Prostate gland (tissue), 2 donors: ENCODE measurements around the gene ACOT2.
"Not testable (repeated sequence)": the region's sequence is repeated elsewhere in the genome, so short reads cannot be mapped to it uniquely, and the experiment has no call there.

Experiments
- CTCF ChIP-seq, 4 experiments: fragments of 200-600 bp in 2 of 4; fragments of 450-650 bp in 2 of 4; sonication (generic) in 2 of 4; IDR thresholded peaks; 1 replicate in 3 of 4; 2 replicates in 1 of 4; pipeline ENCODE4 v1.5.1; 2016 to 2019; ENCODE audit warnings: antibody characterized with exemption in 4 of 4, mild to moderate bottlenecking in 2 of 4, moderate library complexity in 2 of 4
- POLR2A ChIP-seq: fragments of 450-650 bp; IDR thresholded peaks from one replicate; pipeline ENCODE4 v1.6.1; 2016; ENCODE audit warnings: antibody characterized with exemption, mild to moderate bottlenecking
- POLR2AphosphoS5 ChIP-seq: sonication (generic); formaldehyde crosslinking; IDR thresholded peaks from one replicate; pipeline ENCODE4 v1.6.1; 2017; ENCODE audit warnings: antibody characterized with exemption

- TF ChIP-seq CTCF (IDR thresholded peaks at IDR 0.05); POLR2A; POLR2AphosphoS5: not testable (repeated sequence)
Measured at GRCh38 chr14:73549889-73550524, 19.0 kb upstream of the ACOT2 start.
